ENCODE results near the gene UNC13D. TPM values are rescaled to one million over a fixed set of nuclear protein-coding genes. Genes with fewer than 3 reads are reported as not detected.

The UNC13D gene
- total RNA-seq, 1 experiment from 2014 or later = 104 TPM

DNA sequence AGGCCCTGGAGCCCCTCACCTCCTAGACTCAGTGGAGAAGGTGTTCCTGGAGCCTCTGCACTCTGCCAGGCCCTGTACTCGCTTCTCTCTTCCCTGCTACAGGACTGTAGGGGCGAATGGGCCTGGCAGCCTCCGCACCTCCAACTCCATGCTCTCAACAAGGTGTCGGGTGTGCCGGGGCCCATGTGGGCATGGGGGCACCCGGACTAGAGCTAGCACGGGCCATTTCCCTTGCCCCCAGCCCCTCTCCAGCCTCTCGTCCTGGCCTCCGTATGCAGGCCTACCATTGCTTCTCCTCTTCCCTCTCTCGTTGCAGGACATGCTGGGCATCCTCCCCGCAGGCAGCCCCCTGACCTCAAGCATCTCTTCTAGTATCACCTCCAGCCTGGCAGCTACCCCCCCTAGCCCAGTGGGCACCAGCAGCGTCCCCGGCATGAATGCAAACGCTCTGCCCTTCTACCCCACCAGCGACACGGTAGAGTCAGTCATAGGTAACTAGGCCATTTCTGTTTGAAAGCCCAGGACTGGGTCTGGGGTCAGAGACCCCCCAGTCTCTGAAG, 25.8 kb downstream of the UNC13D start:
- CTCF ChIA-PET = no interaction called here
- H3K27ac Mint-ChIP-seq (ENCODE audit: unreplicated experiment) = no peak overlapping the region

DNA sequence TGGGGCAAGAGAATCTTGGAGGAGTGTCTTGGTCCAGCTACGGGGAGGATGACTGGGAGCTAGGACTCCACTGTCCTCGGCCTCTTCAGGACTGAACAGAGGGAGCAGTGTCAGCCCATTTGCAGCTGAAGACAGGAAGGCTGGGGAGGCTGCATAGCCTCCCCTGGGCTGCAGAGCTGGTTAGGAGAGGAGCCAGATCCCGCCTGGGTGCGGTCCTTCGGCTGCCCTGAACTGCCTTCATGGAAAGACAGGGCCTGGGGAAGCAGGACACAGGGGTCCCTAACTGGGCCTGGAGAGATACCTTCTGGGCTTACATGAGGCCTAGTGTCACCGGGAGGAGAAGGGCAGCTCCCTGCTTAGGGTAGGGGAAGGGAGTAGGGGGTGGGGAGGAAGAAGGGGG, 26.6 kb downstream of the UNC13D start:
- no peak for DNase-seq
- BruUV-seq (replicated peaks) = no TSS peak
- Mint-ChIP-seq H3K4me1 (ENCODE audit: low read depth, unreplicated experiment) (peaks cover 6% of the 10 kb centered on the region), H3K27me3 (ENCODE audit: unreplicated experiment) (no peaks in the 10 kb centered on the region), H3K4me3 (ENCODE audit: low read depth, unreplicated experiment) (no peak overlapping the region), H3K9me3 (ENCODE audit: low read depth, unreplicated experiment) (no peaks in the 10 kb centered on the region), H3K27ac (ENCODE audit: unreplicated experiment) (no peak overlapping the region), H3K36me3 (ENCODE audit: insufficient read depth, unreplicated experiment) (peaks cover 42% of the 10 kb centered on the region)
- intact Hi-C loops (cut with micrococcal nuclease; ENCODE audit: unreplicated experiment) = no loop called here
- CTCF ChIA-PET = no interaction called here
- TF ChIP-seq, protein P1, sequence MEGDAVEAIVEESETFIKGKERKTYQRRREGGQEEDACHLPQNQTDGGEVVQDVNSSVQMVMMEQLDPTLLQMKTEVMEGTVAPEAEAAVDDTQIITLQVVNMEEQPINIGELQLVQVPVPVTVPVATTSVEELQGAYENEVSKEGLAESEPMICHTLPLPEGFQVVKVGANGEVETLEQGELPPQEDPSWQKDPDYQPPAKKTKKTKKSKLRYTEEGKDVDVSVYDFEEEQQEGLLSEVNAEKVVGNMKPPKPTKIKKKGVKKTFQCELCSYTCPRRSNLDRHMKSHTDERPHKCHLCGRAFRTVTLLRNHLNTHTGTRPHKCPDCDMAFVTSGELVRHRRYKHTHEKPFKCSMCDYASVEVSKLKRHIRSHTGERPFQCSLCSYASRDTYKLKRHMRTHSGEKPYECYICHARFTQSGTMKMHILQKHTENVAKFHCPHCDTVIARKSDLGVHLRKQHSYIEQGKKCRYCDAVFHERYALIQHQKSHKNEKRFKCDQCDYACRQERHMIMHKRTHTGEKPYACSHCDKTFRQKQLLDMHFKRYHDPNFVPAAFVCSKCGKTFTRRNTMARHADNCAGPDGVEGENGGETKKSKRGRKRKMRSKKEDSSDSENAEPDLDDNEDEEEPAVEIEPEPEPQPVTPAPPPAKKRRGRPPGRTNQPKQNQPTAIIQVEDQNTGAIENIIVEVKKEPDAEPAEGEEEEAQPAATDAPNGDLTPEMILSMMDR (IDR thresholded peaks at IDR 0.05; ENCODE audit: unreplicated experiment) = no peak

More for the DNA sequence above, 25.8 kb downstream of the UNC13D start:
- H3K4me3 Mint-ChIP-seq (ENCODE audit: low read depth, unreplicated experiment) = no peak overlapping the region
- TF ChIP-seq, protein P1 (IDR thresholded peaks at IDR 0.05; ENCODE audit: unreplicated experiment) = no peak
- intact Hi-C loops (cut with micrococcal nuclease; ENCODE audit: unreplicated experiment) = no loop called here
- peaks cover 6% of the 10 kb centered on the region for H3K4me1 Mint-ChIP-seq (ENCODE audit: low read depth, unreplicated experiment)
- H3K36me3 Mint-ChIP-seq (ENCODE audit: insufficient read depth, unreplicated experiment) = peaks cover 45% of the 10 kb centered on the region
- H3K9me3 Mint-ChIP-seq (ENCODE audit: low read depth, unreplicated experiment) = no peaks in the 10 kb centered on the region
- no TSS peak for BruUV-seq (replicated peaks)
- no peaks in the 10 kb centered on the region for H3K27me3 Mint-ChIP-seq (ENCODE audit: unreplicated experiment)
- DNase-seq = no peak

DNA sequence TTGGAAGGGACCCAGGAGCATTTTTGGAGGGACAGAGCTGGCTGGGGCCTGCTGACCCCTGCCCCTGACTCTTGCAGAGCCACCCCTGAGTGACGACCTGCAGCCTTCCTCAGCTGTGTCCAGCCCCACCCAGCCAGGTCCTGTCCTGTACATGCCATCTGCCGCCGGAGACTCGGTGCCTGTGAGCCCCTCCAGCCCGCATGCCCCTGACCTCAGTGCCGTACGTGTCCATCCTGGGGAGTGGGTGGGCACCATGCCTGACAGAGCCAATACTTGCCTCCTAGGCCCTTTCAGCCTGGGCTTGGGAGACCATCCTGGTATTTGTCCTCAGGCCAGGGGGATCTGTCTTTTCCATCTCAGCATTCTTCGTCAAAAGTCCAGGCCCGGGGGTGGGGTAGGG, 27.5 kb downstream of the UNC13D start:
- TF ChIP-seq, protein P1 (IDR thresholded peaks at IDR 0.05; ENCODE audit: unreplicated experiment) = no peak

DNA sequence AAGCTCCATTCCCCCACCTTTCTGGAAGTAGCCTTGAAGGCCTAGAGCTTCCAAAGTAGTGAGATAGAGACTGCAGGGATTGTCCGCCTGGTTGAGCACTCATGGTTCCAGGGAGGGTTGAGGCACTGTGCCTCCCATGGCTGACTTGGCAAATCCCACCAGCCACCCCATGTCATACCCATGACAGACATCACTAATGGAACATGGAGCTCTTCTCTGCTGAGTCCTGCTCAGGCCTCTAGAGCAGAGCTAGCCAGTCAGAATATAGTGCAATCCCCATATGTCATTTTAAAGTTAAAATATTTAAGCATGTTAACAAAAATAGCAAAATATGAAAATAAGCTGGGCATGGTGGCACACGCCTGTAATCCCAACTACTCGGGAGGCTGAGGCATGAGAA, 28.8 kb downstream of the UNC13D start:
- Mint-ChIP-seq H3K4me1 (ENCODE audit: low read depth, unreplicated experiment) (no peaks in the 10 kb centered on the region), H3K9me3 (ENCODE audit: low read depth, unreplicated experiment) (no peaks in the 10 kb centered on the region), H3K27ac (ENCODE audit: unreplicated experiment) (no peak overlapping the region)

More for the DNA sequence above, 27.5 kb downstream of the UNC13D start:
- Mint-ChIP-seq H3K36me3 (ENCODE audit: insufficient read depth, unreplicated experiment) (peaks cover 35% of the 10 kb centered on the region), H3K4me1 (ENCODE audit: low read depth, unreplicated experiment) (no peaks in the 10 kb centered on the region), H3K27me3 (ENCODE audit: unreplicated experiment) (no peaks in the 10 kb centered on the region), H3K4me3 (ENCODE audit: low read depth, unreplicated experiment) (no peak overlapping the region), H3K9me3 (ENCODE audit: low read depth, unreplicated experiment) (no peaks in the 10 kb centered on the region), H3K27ac (ENCODE audit: unreplicated experiment) (no peak overlapping the region)
- BruUV-seq (replicated peaks) = no TSS peak
- CTCF ChIA-PET = no interaction called here
- intact Hi-C loops (cut with micrococcal nuclease; ENCODE audit: unreplicated experiment) = no loop called here
- no peak for DNase-seq

More for the DNA sequence above, 28.8 kb downstream of the UNC13D start:
- CTCF ChIA-PET = interaction anchor here (0.7 kb wide), 1 partner anchor 32 kb away, joined by 5 read pairs; no protein-coding TSS in a partner anchor
- Mint-ChIP-seq H3K27me3 (ENCODE audit: unreplicated experiment) (no peaks in the 10 kb centered on the region), H3K36me3 (ENCODE audit: insufficient read depth, unreplicated experiment) (peaks cover 22% of the 10 kb centered on the region), H3K4me3 (ENCODE audit: low read depth, unreplicated experiment) (no peak overlapping the region)
- no peak for DNase-seq
- TF ChIP-seq, protein P1 (IDR thresholded peaks at IDR 0.05; ENCODE audit: unreplicated experiment) = no peak
- intact Hi-C loops (cut with micrococcal nuclease; ENCODE audit: unreplicated experiment) = no loop called here
- no TSS peak for BruUV-seq (replicated peaks)

All from Calu3 (cell line).